Spleen (tissue), 11 donors: ENCODE measurements around the gene CEMIP2. TPM values are rescaled to one million over a fixed set of nuclear protein-coding genes. Genes with fewer than 3 reads are reported as not detected.

Experiments
- DNase-seq: peaks from one replicate; pipeline ENCODE4 v3.0.0-alpha.2; 2020
- H3K27ac ChIP-seq, 8 donors: fragments of 200-600 bp; sonication (generic) in 7 of 8; 1 replicate in 4 of 8; 2 replicates in 4 of 8; pipeline versions ENCODE4 v1.5.0 to v1.8.0; 2016 to 2021; ENCODE audit warnings: inconsistent platforms in 4 of 8, mild to moderate bottlenecking in 4 of 8, moderate library complexity in 1 of 8
- H3K27me3 ChIP-seq, 7 donors: fragments of 200-600 bp; sonication (generic) in 6 of 7; replicated peaks in 1 of 7; 1 replicate in 4 of 7; 2 replicates in 3 of 7; pipeline versions ENCODE4 v1.5.0 to v1.8.0; 2016 to 2021; ENCODE audit warnings: inconsistent platforms in 3 of 7, mild to moderate bottlenecking in 1 of 7
- H3K36me3 ChIP-seq, 6 donors: fragments of 200-600 bp; sonication (generic) in 5 of 6; 1 replicate in 4 of 6; 2 replicates in 2 of 6; pipeline versions ENCODE4 v1.5.0 to v1.8.0; 2016 to 2021; ENCODE audit warnings: inconsistent platforms in 2 of 6
- H3K4me1 ChIP-seq, 6 donors: fragments of 200-600 bp; sonication (generic) in 5 of 6; 1 replicate in 3 of 6; 2 replicates in 3 of 6; pipeline versions ENCODE4 v1.5.0 to v1.8.0; 2016 to 2021; ENCODE audit warnings: inconsistent platforms in 3 of 6
- H3K4me3 ChIP-seq, 8 donors: fragments of 200-600 bp; sonication (generic) in 7 of 8; 1 replicate in 4 of 8; 2 replicates in 4 of 8; pipeline versions ENCODE4 v1.5.0 to v1.8.0; 2016 to 2021; ENCODE audit warnings: inconsistent platforms in 4 of 8, mild to moderate bottlenecking in 4 of 8, moderate library complexity in 2 of 8
- H3K9me3 ChIP-seq, 8 donors: fragments of 200-600 bp; sonication (generic) in 7 of 8; 1 replicate in 4 of 8; 2 replicates in 4 of 8; pipeline versions ENCODE4 v1.5.0 to v1.8.0; 2016 to 2021; ENCODE audit warnings: inconsistent platforms in 4 of 8
- POLR2A ChIP-seq, 3 donors: fragments of 450-650 bp; IDR thresholded peaks; one replicate each; pipeline ENCODE4 v1.5.1; 2017; ENCODE audit warnings: antibody characterized with exemption in 3 of 3, mild to moderate bottlenecking in 1 of 3
- POLR2AphosphoS5 ChIP-seq, 3 donors: sonication (generic); formaldehyde crosslinking; IDR thresholded peaks; one replicate each; pipeline ENCODE4 v1.5.1; 2017; ENCODE audit warnings: antibody characterized with exemption in 3 of 3
- WGBS, 5 donors: extraction: QIAGEN DNeasy Blood & Tissue Kit in 3 of 5; methylation state at CpG; one replicate each; pipeline versions ENCODE4 v1.1.5 to v1.1.7; 2013 to 2018; 5-methylcytosine and 5-hydroxymethylcytosine counted together
- intact Hi-C: fragments of 100-400 bp; cut with DNase I; formaldehyde crosslinking; loops from one replicate; pipeline ENCODE4 v1.15.0; 2023; ENCODE audit warnings: low total_unique reads
- polyA plus RNA-seq, 3 donors: library from polyadenylated mRNA; stranded (reverse); fragments of 200-250 nt; gene quantifications; one replicate each; pipeline ENCODE4 v1.2.1, GENCODE V29; 2013
- total RNA-seq, 7 donors: library from RNA; depleted of rRNA in 3 of 7; stranded (reverse); fragments of >200 nt in 3 of 7; fragmentation: NEBNext Ultra II Directional in 4 of 7; extraction: Animal tissue kit (Norgen Biotek cat#: 25700) in 4 of 7; gene quantifications; one replicate each; pipeline versions ENCODE4 v1.1.0 to v1.2.1, GENCODE V29; 2016 to 2021
- TF ChIP-seq, protein P1 (sequence below), 11 experiments: fragments of 200-600 bp in 7 of 11; fragments of 450-650 bp in 4 of 11; sonication (generic) in 4 of 11; IDR thresholded peaks in 8 of 11; conservative IDR thresholded peaks in 3 of 11; 1 replicate in 7 of 11; 2 replicates in 4 of 11; pipeline versions ENCODE4 v1.4.0 to v1.8.0; 2016 to 2021; ENCODE audit warnings: antibody characterized with exemption in 11 of 11, inconsistent platforms in 4 of 11, mild to moderate bottlenecking in 1 of 11
- donor health status: healthy with polysubstance abuse.
- donor health status: DM: no; HTN: no; CAD: no; lungs with moderate emphysema.
- donor health status: DM: no; HTN: no; CAD: no.
- donor health status: Bipolar disorder and iron deficiency.
- donor health status: healthy.
- donor health status: DM: no; HTN: no; CAD: no.
- donor health status: DM: yes; HTN: yes; CAD: no.

CEMIP2 gene
- total and polyA plus RNA-seq, 10 donors: 14.2 to 175 (median 86.1) TPM

DNA sequence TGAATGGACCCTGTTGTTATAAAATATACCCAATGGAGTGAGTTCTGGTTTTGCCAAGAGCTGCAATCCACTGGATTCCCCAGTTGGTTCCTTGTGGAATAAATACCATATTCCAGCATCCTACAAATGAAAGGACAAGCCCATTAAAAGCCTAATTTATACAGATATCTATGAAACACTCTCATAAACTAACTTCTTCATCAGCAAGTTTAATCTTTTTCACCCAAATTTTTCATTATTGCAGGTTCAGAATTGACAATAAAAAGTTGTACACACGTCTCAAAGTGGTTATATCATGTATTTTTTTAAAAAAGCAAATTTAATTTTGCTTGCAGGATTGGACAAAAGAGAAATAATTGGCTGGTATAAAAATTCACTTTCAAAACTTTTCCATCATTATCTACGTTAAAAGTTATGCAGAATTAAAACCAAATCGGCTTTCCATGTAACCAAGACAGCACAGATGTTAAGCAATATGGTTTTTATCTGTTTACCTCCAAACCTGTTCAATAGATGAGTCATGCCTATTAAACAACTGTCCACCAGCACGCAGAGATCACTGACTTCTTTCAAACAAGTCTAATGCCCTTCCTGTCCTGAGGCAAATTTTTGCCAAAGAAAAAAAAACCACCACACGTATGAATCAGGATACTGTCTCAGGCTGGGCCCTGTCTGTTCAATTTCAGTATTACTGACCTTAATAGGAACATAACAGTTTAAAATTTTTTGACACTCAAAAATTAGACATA is 42.5 kb downstream of the CEMIP2 start:
- WGBS, 5 donors: 66 to 85% (median 75%) methylated on average over 5 of the region's 5 CpGs
- Histone ChIP-seq H3K27me3 (no peaks in the 10 kb centered on the region), H3K4me3 (no peak overlapping the region), H3K27ac (no peak overlapping the region), H3K9me3 (no peaks in the 10 kb centered on the region), H3K36me3 (peaks cover 0 to 99% (median 78%) of the 10 kb centered on the region in 6 donors), H3K4me1 (no peaks in the 10 kb centered on the region)
- TF ChIP-seq POLR2A (IDR thresholded peaks at IDR 0.05): no peak
- TF ChIP-seq POLR2AphosphoS5 (IDR thresholded peaks at IDR 0.05): no peak
- TF ChIP-seq, protein P1, sequence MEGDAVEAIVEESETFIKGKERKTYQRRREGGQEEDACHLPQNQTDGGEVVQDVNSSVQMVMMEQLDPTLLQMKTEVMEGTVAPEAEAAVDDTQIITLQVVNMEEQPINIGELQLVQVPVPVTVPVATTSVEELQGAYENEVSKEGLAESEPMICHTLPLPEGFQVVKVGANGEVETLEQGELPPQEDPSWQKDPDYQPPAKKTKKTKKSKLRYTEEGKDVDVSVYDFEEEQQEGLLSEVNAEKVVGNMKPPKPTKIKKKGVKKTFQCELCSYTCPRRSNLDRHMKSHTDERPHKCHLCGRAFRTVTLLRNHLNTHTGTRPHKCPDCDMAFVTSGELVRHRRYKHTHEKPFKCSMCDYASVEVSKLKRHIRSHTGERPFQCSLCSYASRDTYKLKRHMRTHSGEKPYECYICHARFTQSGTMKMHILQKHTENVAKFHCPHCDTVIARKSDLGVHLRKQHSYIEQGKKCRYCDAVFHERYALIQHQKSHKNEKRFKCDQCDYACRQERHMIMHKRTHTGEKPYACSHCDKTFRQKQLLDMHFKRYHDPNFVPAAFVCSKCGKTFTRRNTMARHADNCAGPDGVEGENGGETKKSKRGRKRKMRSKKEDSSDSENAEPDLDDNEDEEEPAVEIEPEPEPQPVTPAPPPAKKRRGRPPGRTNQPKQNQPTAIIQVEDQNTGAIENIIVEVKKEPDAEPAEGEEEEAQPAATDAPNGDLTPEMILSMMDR (IDR thresholded peaks at IDR 0.05 in 8 of 11, conservative IDR thresholded peaks at IDR 0.05 in 3 of 11): no peak
- DNase-seq: no peak
- intact Hi-C loops: no loop called here

DNA sequence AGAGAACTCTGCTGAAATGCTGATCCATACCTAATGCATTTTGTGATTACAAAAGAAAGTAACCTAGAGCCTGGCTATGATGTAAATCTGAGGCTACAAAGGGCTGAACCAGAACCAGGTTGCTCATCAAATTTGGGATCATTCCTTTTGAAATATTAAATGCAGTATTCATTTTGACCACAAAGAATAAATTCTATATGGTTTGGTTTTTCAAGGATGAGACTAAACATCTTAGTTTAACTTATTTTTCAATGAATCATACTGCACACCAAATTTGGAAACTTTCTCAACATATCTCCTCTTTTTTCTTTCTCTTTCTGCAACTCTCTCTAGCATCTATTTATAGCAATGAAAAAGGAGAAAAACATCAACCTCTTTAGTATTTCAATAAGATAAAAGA is 46.5 kb downstream of the CEMIP2 start:
- Histone ChIP-seq H3K36me3 (peaks cover 0 to 100% (median 62%) of the 10 kb centered on the region in 6 donors), H3K27me3 (no peaks in the 10 kb centered on the region), H3K4me1 (no peaks in the 10 kb centered on the region), H3K9me3 (no peaks in the 10 kb centered on the region), H3K27ac (no peak overlapping the region), H3K4me3 (no peak overlapping the region)
- intact Hi-C loops: no loop called here
- TF ChIP-seq POLR2AphosphoS5 (IDR thresholded peaks at IDR 0.05) (no peak), POLR2A (IDR thresholded peaks at IDR 0.05) (no peak)
- TF ChIP-seq, protein P1 (IDR thresholded peaks at IDR 0.05 in 8 of 11, conservative IDR thresholded peaks at IDR 0.05 in 3 of 11): no peak
- no peak for DNase-seq

DNA sequence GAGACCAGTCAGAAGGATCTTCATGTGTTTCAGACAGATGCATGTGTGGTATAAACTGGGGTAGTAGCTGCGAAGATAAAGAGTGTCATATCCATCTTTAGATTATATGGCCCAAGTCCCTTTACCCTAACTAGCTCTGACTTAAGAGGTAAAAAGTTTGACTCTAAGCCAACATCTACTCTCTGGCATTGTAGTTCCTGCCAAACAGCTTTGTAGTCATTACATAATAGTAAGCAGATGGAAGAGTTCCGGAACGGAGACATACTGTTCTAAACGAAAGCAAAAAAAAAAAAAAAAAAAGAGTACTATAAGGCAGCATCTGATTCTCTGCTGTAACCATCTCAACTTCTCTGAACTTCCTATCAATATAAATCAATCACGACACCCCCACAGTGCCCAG is 48.8 kb downstream of the CEMIP2 start:
- TF ChIP-seq POLR2A (IDR thresholded peaks at IDR 0.05) (no peak), POLR2AphosphoS5 (IDR thresholded peaks at IDR 0.05) (no peak)
- TF ChIP-seq, protein P1 (IDR thresholded peaks at IDR 0.05 in 8 of 11, conservative IDR thresholded peaks at IDR 0.05 in 3 of 11): no peak
- 47 to 79% (median 56%) methylated on average over 5 of the region's 5 CpGs for WGBS, 5 donors
- intact Hi-C loops: loop anchor here (10.0 kb wide), 1 partner anchor 45 kb away; the partner anchor contains the start of gene CEMIP2
- peaks cover 0 to 100% (median 61%) of the 10 kb centered on the region in 6 donors for H3K36me3 ChIP-seq
- peak overlapping the region in 1 of 8 donors; percentile 10 for H3K27ac ChIP-seq
- DNase-seq: no peak
- H3K4me1 ChIP-seq: peaks cover 0 to 8% (median 0%) of the 10 kb centered on the region in 6 donors
- H3K27me3 ChIP-seq: no peaks in the 10 kb centered on the region
- no peaks in the 10 kb centered on the region for H3K9me3 ChIP-seq
- no peak overlapping the region for H3K4me3 ChIP-seq

DNA sequence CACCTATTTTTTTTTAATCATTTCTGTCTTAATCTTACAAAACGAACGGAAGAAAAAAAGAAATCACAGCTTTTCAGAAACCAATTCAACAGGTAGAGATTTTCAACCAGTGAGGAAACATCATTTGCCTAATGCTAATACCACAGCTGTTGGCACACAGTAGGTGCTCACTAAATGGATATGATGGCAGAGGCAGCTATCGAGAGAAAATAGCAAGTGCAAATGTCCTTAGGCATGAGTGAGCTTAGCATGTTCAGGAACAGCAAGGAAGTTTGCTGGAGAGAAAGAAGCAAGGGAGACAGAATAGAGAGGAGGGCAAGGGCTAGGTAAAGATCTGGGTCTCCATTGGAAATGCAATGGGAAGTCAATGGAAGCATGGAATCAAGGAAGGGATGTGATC is 49.2 kb downstream of the CEMIP2 start:
- no peaks in the 10 kb centered on the region for H3K9me3 ChIP-seq
- WGBS, 5 donors: 90 to 97% (median 95%) methylated on average over 3 of the region's 3 CpGs
- H3K4me3 ChIP-seq: no peak overlapping the region
- intact Hi-C loops: loop anchor here (10.0 kb wide), 1 partner anchor 46 kb away; the partner anchor contains the start of gene CEMIP2
- TF ChIP-seq POLR2A (IDR thresholded peaks at IDR 0.05) (no peak), POLR2AphosphoS5 (IDR thresholded peaks at IDR 0.05) (peak in 1 of 3 donors; percentile 6)
- peaks cover 0 to 8% (median 0%) of the 10 kb centered on the region in 6 donors for H3K4me1 ChIP-seq
- no peak for DNase-seq
- H3K27ac ChIP-seq: peak overlapping the region in 1 of 8 donors; percentile 4
- H3K27me3 ChIP-seq: no peaks in the 10 kb centered on the region
- peaks cover 0 to 100% (median 60%) of the 10 kb centered on the region in 6 donors for H3K36me3 ChIP-seq
